HL-60 (cell line): ENCODE measurements around the gene RHOBTB1.

Experiments used
- DNase-seq, 2 experiments: peaks; one replicate each; pipeline ENCODE4 v3.0.0-alpha.2; 2010 to 2020; ENCODE audit warnings: low read depth in 1 of 2, low spot score in 1 of 2
- H3K27ac ChIP-seq: fragments of 250-450 bp; sonication (Bioruptor Pico); replicated peaks from 2 replicates; pipeline ENCODE4 v1.5.1; 2020; ENCODE audit warnings: mild to moderate bottlenecking, moderate library complexity
- H3K27me3 ChIP-seq: fragments of 250-450 bp; sonication (Bioruptor Pico); 2 replicates; pipeline ENCODE4 v1.5.1; 2021; ENCODE audit warnings: mild to moderate bottlenecking, moderate library complexity; ENCODE audit not compliant: insufficient read depth, poor library complexity, severe bottlenecking
- H3K4me3 ChIP-seq: replicated peaks from 2 replicates; pipeline ENCODE4 v1.5.1; 2011; ENCODE audit warnings: mild to moderate bottlenecking, control low read depth, low read length; ENCODE audit not compliant: insufficient read depth
- GABPA ChIP-seq: IDR thresholded peaks from 2 replicates; pipeline ENCODE4 v1.6.1; 2012; ENCODE audit warnings: low read depth
- POLR2AphosphoS5 ChIP-seq: IDR thresholded peaks from 2 replicates; pipeline ENCODE4 v1.6.1; 2012; ENCODE audit warnings: low read depth
- SPI1 ChIP-seq: IDR thresholded peaks from 2 replicates; pipeline ENCODE4 v1.6.1; 2012; ENCODE audit warnings: low read depth, mild to moderate bottlenecking, borderline replicate concordance
- TF ChIP-seq, protein P1 (sequence below): IDR thresholded peaks from 2 replicates; pipeline ENCODE4 v1.6.1; 2012; ENCODE audit warnings: low read depth; ENCODE audit not compliant: insufficient replicate concordance
- TF ChIP-seq, protein P2 (sequence below): IDR thresholded peaks from one replicate; pipeline ENCODE4 v1.5.1; 2011; ENCODE audit warnings: low read length, control low read depth, inconsistent platforms; ENCODE audit not compliant: insufficient read depth

Gene RHOBTB1

DNA sequence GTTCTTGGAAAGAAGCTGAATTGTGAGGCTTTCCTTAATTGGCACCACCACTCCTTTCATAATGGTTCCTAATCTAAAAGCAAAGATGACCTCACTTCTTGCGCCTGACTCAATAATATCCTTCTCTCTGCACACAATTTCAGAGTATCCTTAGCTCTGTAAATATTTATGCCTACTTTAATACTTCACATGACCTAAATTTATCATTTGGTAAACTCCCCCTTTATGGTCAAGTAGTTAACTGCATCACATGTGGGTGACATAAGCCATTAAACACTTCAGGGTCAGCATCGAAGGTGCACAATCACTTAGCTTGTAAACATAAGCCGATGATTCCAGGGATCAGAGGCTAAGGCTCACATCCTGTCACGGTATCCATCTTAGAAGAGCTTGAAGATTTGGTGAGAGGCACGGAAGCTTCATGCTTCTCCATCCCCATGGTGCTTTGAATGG is 7.3 kb upstream of the RHOBTB1 start:
- TF ChIP-seq, protein P1, sequence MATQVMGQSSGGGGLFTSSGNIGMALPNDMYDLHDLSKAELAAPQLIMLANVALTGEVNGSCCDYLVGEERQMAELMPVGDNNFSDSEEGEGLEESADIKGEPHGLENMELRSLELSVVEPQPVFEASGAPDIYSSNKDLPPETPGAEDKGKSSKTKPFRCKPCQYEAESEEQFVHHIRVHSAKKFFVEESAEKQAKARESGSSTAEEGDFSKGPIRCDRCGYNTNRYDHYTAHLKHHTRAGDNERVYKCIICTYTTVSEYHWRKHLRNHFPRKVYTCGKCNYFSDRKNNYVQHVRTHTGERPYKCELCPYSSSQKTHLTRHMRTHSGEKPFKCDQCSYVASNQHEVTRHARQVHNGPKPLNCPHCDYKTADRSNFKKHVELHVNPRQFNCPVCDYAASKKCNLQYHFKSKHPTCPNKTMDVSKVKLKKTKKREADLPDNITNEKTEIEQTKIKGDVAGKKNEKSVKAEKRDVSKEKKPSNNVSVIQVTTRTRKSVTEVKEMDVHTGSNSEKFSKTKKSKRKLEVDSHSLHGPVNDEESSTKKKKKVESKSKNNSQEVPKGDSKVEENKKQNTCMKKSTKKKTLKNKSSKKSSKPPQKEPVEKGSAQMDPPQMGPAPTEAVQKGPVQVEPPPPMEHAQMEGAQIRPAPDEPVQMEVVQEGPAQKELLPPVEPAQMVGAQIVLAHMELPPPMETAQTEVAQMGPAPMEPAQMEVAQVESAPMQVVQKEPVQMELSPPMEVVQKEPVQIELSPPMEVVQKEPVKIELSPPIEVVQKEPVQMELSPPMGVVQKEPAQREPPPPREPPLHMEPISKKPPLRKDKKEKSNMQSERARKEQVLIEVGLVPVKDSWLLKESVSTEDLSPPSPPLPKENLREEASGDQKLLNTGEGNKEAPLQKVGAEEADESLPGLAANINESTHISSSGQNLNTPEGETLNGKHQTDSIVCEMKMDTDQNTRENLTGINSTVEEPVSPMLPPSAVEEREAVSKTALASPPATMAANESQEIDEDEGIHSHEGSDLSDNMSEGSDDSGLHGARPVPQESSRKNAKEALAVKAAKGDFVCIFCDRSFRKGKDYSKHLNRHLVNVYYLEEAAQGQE = no peak
- no peak for TF ChIP-seq POLR2AphosphoS5
- TF ChIP-seq, protein P2, sequence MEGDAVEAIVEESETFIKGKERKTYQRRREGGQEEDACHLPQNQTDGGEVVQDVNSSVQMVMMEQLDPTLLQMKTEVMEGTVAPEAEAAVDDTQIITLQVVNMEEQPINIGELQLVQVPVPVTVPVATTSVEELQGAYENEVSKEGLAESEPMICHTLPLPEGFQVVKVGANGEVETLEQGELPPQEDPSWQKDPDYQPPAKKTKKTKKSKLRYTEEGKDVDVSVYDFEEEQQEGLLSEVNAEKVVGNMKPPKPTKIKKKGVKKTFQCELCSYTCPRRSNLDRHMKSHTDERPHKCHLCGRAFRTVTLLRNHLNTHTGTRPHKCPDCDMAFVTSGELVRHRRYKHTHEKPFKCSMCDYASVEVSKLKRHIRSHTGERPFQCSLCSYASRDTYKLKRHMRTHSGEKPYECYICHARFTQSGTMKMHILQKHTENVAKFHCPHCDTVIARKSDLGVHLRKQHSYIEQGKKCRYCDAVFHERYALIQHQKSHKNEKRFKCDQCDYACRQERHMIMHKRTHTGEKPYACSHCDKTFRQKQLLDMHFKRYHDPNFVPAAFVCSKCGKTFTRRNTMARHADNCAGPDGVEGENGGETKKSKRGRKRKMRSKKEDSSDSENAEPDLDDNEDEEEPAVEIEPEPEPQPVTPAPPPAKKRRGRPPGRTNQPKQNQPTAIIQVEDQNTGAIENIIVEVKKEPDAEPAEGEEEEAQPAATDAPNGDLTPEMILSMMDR = no peak
- TF ChIP-seq SPI1 = no peak
- TF ChIP-seq GABPA = no peak
- Histone ChIP-seq H3K4me3 (no peak overlapping the region), H3K27me3 (no peaks in the 10 kb centered on the region), H3K27ac (no peak overlapping the region)
- no peak for DNase-seq

DNA sequence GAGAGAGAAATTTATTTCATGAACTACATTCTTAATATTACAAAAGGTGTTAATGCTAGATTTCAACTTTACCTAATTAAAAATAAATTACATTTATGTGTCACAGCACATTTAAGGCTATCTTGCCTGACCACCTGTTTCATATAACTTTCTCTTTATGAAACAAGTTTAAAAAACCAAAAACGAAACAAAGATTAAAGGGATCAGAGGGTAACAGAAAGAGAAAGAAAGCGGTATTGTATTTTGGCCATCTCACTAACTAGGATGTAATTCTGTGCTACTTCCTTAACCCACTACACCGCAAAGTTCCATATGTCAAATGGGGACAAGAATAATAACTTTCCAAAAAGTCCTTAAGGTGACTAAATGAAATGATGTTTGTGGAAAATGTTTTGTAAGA is 6.3 kb upstream of the RHOBTB1 start:
- no peak for DNase-seq
- Histone ChIP-seq H3K27me3 (no peaks in the 10 kb centered on the region), H3K27ac (no peak overlapping the region), H3K4me3 (no peak overlapping the region)
- TF ChIP-seq POLR2AphosphoS5 (no peak), GABPA (no peak), SPI1 (no peak)
- TF ChIP-seq, protein P2 = no peak
- TF ChIP-seq, protein P1 = no peak

DNA sequence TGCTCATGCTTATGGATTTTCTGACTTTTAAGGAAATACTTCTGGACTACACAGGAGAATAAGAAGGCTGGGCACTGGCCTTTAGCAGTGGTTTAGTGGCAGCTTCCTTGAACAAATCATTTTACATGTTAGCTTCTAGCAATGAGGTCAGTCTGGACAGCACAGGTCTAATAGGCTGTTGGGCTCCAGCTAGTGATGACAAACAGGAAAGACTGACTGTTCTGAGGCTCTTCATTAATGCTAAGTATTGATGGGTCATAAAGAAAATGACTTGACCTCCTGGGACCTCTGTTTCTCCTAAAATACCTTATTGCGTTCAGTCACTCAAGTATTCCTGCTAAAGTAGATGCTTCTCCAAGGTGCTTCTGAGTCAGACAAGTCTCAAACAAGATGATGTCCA is 4.9 kb upstream of the RHOBTB1 start:
- TF ChIP-seq, protein P1 = no peak
- no peak for TF ChIP-seq SPI1
- TF ChIP-seq, protein P2 = no peak
- no peak for TF ChIP-seq GABPA
- no peak for TF ChIP-seq POLR2AphosphoS5
- Histone ChIP-seq H3K27me3 (no peaks in the 10 kb centered on the region), H3K27ac (no peak overlapping the region)

More for the DNA sequence above, 4.9 kb upstream of the RHOBTB1 start:
- no peak for DNase-seq
- no peak overlapping the region for H3K4me3 ChIP-seq
